IPS-20b (cell line): Measurements from ENCODE around the gene JMJD7.

Experiments used
- H3K27ac ChIP-seq: one replicate; pipeline ENCODE4 v1.5.1; 2013; ENCODE audit warnings: low read length
- H3K27me3 ChIP-seq: 2 replicates; pipeline ENCODE4 v1.6.1; 2013; ENCODE audit warnings: mild to moderate bottlenecking, low read length, inconsistent platforms; ENCODE audit not compliant: insufficient read depth
- H3K36me3 ChIP-seq: 2 replicates; pipeline ENCODE4 v1.6.1; 2013; ENCODE audit warnings: low read depth, mild to moderate bottlenecking, inconsistent platforms, low read length, moderate library complexity; ENCODE audit not compliant: insufficient read depth
- H3K4me1 ChIP-seq: 2 replicates; pipeline ENCODE4 v1.6.1; 2013; ENCODE audit warnings: mild to moderate bottlenecking, control low read depth, inconsistent platforms, low read length, moderate library complexity; ENCODE audit not compliant: insufficient read depth
- H3K4me3 ChIP-seq: 2 replicates; pipeline ENCODE4 v1.5.1; 2013; ENCODE audit warnings: mild to moderate bottlenecking, low read length, inconsistent platforms
- H3K9ac ChIP-seq: 2 replicates; pipeline ENCODE4 v1.6.1; 2013; ENCODE audit warnings: low read depth, mild to moderate bottlenecking, inconsistent platforms, low read length, moderate library complexity
- H3K9me3 ChIP-seq: 2 replicates; pipeline ENCODE4 v1.6.1; 2013; ENCODE audit warnings: mild to moderate bottlenecking, low read depth, low read length, inconsistent platforms; ENCODE audit not compliant: insufficient read depth

JMJD7 gene

DNA sequence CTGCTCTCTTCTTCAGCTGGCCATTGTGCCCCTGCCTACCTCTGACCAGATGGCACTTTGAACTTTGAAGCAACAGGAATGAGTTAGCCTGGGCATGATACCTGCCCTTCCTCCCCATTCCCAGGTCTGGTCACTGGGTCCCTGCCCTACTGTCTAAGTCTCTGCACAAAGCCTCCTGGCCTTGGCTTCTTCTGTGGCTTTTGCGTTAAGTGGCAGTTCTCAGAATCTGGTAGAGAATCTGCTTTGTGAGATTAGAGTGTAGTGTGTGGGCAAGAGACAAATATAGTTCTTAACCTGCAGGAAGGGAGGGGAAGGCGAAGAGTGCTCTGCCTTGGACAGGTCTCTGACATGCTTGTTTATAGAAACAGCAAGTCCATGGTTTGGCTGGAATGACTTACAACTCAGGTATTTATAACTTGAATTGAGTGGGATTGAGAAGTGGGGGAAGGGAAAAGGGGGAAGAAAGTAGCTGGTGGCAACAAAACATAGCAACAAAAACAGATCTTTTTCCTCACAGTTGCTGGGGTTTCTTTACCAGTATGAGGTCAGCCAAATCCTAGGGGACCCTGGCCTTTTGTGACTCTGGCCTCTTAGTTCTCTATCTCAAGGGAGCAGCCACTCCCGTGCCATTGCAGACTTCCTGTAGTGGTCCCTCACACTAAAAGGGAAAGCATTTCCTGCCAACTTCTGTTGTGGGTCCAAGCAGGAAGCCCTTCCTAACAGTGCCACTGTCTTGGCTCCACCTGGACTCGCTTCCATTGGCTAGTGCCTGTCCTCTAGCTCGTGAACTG lies 36.9 kb upstream of the JMJD7 start:
- Histone ChIP-seq H3K4me1 (peaks cover 30% of the 10 kb centered on the region), H3K27me3 (no peaks in the 10 kb centered on the region), H3K9ac (peak overlapping the region; percentile 38; the same call in 1 of the 2 replicates), H3K27ac (no peak overlapping the region), H3K36me3 (no peaks in the 10 kb centered on the region), H3K4me3 (no peak overlapping the region), H3K9me3 (no peaks in the 10 kb centered on the region)

DNA sequence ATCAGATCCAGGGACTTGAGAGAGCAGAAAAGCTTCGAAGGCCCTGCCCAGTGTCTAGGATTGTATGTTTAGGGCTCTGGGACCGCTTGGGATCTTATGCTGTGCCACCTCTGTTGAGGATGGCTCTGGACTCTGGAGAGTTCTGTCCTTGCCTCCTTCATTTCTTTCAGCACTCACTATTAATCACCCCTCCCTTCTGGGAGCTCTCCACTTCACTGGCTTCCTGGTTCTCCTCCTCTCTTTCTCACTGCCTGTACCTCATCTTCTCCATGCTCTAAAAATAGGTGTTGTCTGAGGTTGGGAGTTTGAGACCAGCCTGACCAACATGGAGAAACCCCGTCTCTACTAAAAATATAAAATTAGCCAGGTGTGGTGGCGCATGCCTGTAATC lies 36.4 kb upstream of the JMJD7 start:
- H3K9me3 ChIP-seq: no peaks in the 10 kb centered on the region

DNA sequence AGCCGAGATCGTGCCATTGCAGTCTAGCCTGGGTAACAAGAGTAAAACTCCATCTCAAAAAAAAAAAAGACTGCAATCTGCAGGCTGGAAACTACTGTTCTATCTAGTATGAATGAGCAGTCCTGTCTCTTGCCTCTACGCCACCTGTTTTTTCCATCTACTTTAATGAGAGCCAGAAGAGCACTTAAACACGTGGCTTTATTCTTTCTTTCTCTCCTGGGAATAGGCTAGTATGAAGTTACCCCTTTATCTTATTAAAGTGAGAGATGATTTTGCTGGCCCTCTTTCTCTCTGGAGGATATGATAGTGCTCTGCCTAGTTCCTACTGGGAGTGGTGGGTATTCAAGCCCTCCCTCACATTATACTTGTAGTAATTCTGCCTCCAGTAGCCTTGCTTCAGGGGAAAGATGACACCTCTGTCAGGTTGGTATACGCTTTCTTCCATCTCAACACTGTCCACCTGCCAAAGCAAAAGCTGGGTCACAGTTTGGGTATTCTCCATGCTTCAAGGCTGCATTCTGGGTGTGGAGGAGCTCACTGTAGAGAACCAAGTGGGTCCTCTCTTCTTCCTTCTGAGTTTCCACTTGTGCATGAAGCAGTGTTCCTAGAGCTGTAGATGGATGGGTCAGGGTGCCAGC lies 35.8 kb upstream of the JMJD7 start:
- no peak overlapping the region for H3K9ac ChIP-seq
- H3K27ac ChIP-seq: no peak overlapping the region
- no peak overlapping the region for H3K4me3 ChIP-seq
- no peaks in the 10 kb centered on the region for H3K9me3 ChIP-seq
- no peaks in the 10 kb centered on the region for H3K27me3 ChIP-seq
- peaks cover 30% of the 10 kb centered on the region for H3K4me1 ChIP-seq
- no peaks in the 10 kb centered on the region for H3K36me3 ChIP-seq

More for the DNA sequence above, 36.4 kb upstream of the JMJD7 start:
- peaks cover 30% of the 10 kb centered on the region for H3K4me1 ChIP-seq
- no peak overlapping the region for H3K9ac ChIP-seq
- H3K27ac ChIP-seq: no peak overlapping the region
- no peak overlapping the region for H3K4me3 ChIP-seq
- H3K36me3 ChIP-seq: no peaks in the 10 kb centered on the region
- H3K27me3 ChIP-seq: no peaks in the 10 kb centered on the region

DNA sequence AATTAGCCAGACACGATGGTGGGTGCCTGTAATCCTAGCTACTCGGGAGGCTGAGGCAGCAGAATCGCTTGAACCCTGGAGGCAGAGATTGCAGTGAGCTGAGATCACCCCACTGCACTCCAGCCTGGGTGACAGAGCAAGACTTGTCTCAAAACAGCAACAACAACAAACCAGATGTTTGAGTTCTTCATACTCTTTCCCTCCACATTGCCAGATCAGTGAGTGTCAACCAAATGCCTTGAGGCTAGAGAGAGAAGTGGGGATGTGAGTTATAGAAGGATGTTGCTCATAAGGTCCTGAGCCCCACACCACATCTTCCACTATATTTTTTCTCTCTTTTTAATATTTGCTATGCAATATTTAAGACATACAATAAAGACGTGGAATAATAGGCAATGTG lies 33.8 kb upstream of the JMJD7 start:
- Histone ChIP-seq H3K4me3 (no peak overlapping the region), H3K9me3 (no peaks in the 10 kb centered on the region), H3K27me3 (no peaks in the 10 kb centered on the region), H3K9ac (no peak overlapping the region), H3K27ac (no peak overlapping the region), H3K36me3 (no peaks in the 10 kb centered on the region), H3K4me1 (peaks cover 26% of the 10 kb centered on the region)

DNA sequence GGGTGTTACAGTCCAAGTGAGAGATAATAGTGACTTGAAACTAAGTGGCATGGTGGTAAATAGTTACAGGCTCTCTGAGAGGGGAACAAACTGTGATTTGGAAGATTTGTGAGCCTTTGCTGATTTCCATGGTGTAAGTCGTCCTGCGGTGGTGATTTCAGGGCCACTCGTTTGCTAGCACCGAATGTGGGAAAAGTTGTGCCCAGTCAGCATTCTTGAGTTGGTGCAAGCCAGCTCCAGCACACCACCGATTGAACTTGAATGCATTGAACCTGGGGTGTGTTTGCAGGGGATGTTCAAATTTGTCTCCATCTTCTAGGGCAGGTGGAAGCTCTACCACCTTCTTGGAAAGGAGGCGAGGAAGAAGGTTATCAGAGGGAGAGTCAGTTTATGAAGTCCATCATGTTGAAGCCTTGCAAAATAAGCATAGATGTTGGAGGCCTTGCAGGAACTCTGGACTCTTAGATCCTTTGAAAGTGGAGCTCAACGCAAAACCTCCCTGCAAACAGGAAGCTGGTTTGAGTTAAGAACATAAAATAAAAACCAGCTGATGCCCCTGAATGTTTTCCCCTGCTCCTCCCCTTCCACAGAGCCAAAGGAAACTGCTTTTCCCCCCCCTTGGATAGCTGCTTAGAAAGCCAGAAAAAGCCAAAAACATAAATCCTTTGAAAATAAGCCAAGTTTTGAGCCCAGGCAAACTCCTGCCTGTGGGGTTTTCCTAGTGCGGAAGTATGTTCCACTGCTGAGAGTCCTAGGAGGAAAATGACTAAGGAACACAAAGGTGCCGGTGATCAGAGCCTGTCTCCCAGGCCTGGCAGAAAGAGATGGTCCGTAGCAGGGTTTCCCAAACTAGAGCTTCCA lies 31.7 kb upstream of the JMJD7 start:
- peaks cover 7% of the 10 kb centered on the region; the same call in 1 of the 2 replicates for H3K36me3 ChIP-seq
- no peak overlapping the region for H3K4me3 ChIP-seq
- H3K27ac ChIP-seq: no peak overlapping the region
- peaks cover 5% of the 10 kb centered on the region for H3K4me1 ChIP-seq
- no peaks in the 10 kb centered on the region for H3K9me3 ChIP-seq
- no peak overlapping the region for H3K9ac ChIP-seq
- no peaks in the 10 kb centered on the region for H3K27me3 ChIP-seq

DNA sequence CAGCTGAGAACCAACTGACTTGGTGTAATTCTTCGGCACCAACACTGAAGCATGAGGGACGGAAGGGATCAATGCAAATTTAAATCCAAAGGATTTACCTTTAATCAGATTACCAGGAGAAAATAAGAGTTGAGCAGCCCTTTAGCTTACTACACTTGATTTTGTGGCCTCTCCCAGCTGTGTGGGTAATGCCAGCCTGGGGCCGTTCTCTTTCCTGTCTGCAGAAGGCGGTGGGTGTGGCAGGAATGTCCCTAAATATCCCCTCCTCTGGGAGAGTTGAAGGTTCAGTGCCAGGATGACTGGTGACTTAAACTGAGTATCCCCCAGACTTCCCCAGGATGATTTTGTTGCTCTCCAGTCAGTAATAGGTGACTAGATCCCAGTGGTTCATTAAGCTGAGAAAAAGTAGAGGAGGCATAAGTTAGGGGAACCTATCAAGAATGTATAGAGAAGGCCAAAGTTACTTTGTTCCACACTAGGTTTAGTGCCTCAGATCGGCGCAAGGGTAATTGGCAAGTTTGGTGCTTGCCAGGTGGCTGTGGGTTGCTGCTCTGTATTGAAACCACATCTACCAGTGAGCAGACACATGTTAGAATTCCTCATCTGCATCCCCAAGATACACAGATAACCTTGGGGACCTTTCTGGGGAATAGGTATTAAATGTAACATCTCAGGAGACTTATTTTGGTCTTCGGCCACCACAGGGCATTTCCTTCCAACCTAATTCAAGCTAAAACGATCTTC lies 30.5 kb upstream of the JMJD7 start:
- Histone ChIP-seq H3K9ac (no peak overlapping the region), H3K36me3 (peaks cover 7% of the 10 kb centered on the region; the same call in 1 of the 2 replicates), H3K9me3 (no peaks in the 10 kb centered on the region), H3K27ac (no peak overlapping the region), H3K4me1 (no peaks in the 10 kb centered on the region), H3K27me3 (no peaks in the 10 kb centered on the region), H3K4me3 (no peak overlapping the region)

DNA sequence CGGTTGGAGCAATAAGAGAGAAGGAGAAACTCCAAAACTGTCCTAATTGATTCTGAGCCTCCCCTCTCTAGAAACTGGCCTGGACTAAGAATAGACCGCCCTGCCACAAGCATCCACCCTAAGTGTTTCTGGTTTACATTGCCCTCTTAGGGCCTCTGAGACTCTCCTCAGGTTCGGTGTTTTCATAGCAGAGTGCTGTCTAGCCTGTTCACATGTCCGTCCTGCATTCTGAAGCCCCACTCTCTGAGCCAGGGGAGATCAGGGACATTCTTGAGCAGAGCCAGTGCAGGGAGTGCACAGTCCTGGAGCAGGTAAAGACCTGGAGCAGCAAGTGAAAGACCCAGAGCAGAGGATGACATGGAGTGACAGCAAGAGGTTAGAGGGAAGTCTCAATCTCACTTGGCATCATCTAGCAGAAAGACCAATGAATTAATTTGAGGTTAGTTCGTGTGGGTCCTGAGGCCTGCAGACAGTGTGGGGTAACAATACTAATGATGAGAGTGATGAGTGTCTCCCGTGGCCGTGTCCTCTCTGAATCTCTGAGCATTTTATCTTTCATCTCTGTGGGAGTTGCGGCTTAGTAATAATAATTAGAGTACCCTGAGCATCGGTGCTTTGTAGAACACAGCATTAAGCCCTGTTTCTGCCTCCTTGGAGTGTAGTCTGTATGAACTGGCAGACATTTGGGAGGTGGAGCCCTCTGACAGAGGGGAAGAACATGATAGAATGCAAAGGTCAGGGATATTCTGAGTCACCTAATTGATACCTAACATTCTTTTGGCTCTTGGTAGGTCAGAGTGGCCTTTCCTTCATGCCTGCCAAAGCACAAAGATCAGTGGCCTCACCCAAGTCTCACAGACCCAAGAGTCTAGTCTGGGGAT lies 29.0 kb upstream of the JMJD7 start:
- no peak overlapping the region for H3K27ac ChIP-seq
- no peak overlapping the region for H3K4me3 ChIP-seq
- H3K27me3 ChIP-seq: no peaks in the 10 kb centered on the region
- H3K9me3 ChIP-seq: no peaks in the 10 kb centered on the region
- no peaks in the 10 kb centered on the region for H3K4me1 ChIP-seq
- H3K9ac ChIP-seq: no peak overlapping the region
- peaks cover 7% of the 10 kb centered on the region; the same call in 1 of the 2 replicates for H3K36me3 ChIP-seq

DNA sequence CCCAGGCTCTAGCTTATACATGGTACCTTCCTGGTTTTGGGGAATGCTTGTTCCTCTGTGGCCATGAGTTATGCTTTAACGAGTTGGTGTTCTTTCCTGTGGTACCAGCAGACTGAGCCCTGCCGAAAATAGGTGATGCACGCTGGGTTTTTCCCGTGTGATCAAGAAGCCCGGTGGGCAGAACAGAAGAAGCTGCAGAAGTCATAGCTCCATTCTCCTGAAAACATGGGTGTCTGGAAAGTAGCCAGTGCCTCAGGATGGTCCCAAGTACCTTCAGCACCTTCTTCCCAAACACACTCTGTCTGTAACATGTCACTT lies 28.4 kb upstream of the JMJD7 start:
- Histone ChIP-seq H3K9me3 (no peaks in the 10 kb centered on the region), H3K4me3 (no peak overlapping the region), H3K4me1 (no peaks in the 10 kb centered on the region), H3K27me3 (no peaks in the 10 kb centered on the region), H3K9ac (no peak overlapping the region), H3K36me3 (peaks cover 7% of the 10 kb centered on the region; the same call in 1 of the 2 replicates), H3K27ac (no peak overlapping the region)

DNA sequence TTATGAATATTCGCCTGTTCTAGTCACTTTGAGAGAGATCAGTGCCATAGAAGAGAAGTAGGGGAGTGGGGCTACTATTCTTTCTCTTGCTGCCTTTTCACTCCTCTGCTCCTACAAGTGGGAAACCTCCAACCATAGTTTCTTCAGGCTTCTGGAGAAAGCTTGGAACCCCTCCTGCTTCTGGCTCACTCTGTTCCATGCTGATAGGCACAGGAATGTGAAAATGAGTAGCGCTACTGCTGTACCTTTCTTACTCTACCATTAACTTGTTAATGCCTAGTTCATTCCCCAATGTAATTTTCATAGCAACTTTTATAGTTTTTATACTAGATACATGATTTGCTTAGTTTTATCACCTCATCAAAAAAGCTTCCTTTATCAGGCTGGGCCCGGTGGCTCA lies 26.7 kb upstream of the JMJD7 start:
- Histone ChIP-seq H3K27ac (no peak overlapping the region), H3K36me3 (peaks cover 7% of the 10 kb centered on the region; the same call in 1 of the 2 replicates), H3K9ac (no peak overlapping the region), H3K4me1 (no peaks in the 10 kb centered on the region), H3K9me3 (no peaks in the 10 kb centered on the region), H3K4me3 (no peak overlapping the region), H3K27me3 (no peaks in the 10 kb centered on the region)

DNA sequence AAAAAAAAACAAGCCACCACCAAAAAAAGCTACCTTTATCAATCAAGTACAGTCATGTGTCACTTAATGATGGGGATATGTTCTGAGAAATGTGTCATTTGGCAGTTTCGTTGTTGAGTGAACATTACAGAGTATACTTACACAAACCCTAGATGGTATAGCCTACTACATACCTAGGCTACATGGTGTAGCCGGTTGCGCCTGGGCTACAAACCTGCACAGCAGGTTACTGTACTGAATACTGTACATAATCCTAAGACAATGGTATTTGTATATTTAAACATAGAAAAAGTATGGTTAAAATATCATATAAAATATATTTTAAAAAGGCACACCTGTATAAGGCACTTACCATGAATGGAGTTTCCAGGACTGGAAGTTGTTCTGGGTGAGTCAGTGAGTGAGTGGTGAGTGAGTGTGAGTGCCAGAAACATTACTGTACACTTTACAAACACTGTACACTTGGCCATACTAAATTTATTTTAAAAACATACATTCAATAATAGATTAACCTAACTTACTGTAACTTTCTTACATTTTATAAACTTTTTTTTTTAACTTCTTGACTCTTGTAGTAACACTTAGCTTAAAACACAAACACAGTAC lies 25.9 kb upstream of the JMJD7 start:
- H3K27ac ChIP-seq: no peak overlapping the region
- no peaks in the 10 kb centered on the region for H3K9me3 ChIP-seq
- H3K4me1 ChIP-seq: no peaks in the 10 kb centered on the region
- H3K9ac ChIP-seq: no peak overlapping the region
- no peaks in the 10 kb centered on the region for H3K27me3 ChIP-seq
- no peak overlapping the region for H3K4me3 ChIP-seq
- H3K36me3 ChIP-seq: peaks cover 7% of the 10 kb centered on the region; the same call in 1 of the 2 replicates
